A673 (cell line): ENCODE measurements around the gene TMEM217. TPM values are rescaled to one million over a fixed set of nuclear protein-coding genes. Genes with fewer than 3 reads are reported as not detected.

ENCODE experiments used
- BruUV-seq: library from RNA; stranded (reverse); fragments of 400-500 nt; replicated peaks from 2 replicates; lab custom pipeline; 2021; lab: Mats Ljungman, UMichigan
- CTCF ChIA-PET: fragments of 300-600 bp; sonication (Branson Sonifier 250); formaldehyde crosslinking; loops from one replicate; lab custom pipeline; 2022; ENCODE audit warnings: antibody characterized with exemption; lab: Charles Lee
- POLR2A ChIA-PET: fragments of 300-600 bp; sonication (Branson Sonifier 250); formaldehyde crosslinking; loops from one replicate; lab custom pipeline; 2022; ENCODE audit warnings: antibody characterized with exemption; ENCODE audit not compliant: low non-redundant PET; lab: Charles Lee
- DNase-seq: peaks from one replicate; pipeline ENCODE4 v3.0.0-alpha.2; 2015; ENCODE audit warnings: low spot score
- H3K27ac ChIP-seq: fragments of 200-600 bp; sonication (generic); 2 replicates; pipeline ENCODE4 v1.5.1; 2016; ENCODE audit warnings: mixed run types, low read depth, mild to moderate bottlenecking, mixed read lengths, antibody characterized with exemption, low read length; ENCODE audit not compliant: poor library complexity, severe bottlenecking
- H3K27me3 ChIP-seq: fragments of 200-600 bp; sonication (generic); replicated peaks from 2 replicates; pipeline ENCODE4 v1.6.1; 2017; ENCODE audit warnings: mixed run types, low read depth, mild to moderate bottlenecking, mixed read lengths, antibody characterized with exemption, low read length; ENCODE audit not compliant: insufficient read depth, poor library complexity
- H3K36me3 ChIP-seq: fragments of 200-600 bp; sonication (generic); 2 replicates; pipeline ENCODE4 v1.6.1; 2016; ENCODE audit warnings: mixed run types, mild to moderate bottlenecking, mixed read lengths, antibody characterized with exemption, low read length; ENCODE audit not compliant: insufficient read depth, poor library complexity, severe bottlenecking
- H3K4me1 ChIP-seq: fragments of 200-600 bp; sonication (generic); 2 replicates; pipeline ENCODE4 v1.6.1; 2017; ENCODE audit warnings: mixed run types, mild to moderate bottlenecking, mixed read lengths, antibody characterized with exemption, low read length; ENCODE audit not compliant: insufficient read depth, poor library complexity, severe bottlenecking
- H3K4me3 ChIP-seq: fragments of 200-600 bp; sonication (generic); 2 replicates; pipeline ENCODE4 v1.5.1; 2016; ENCODE audit warnings: low read depth, mixed run types, mild to moderate bottlenecking, mixed read lengths, low read length; ENCODE audit not compliant: poor library complexity, severe bottlenecking
- H3K9me3 ChIP-seq: fragments of 200-600 bp; sonication (generic); 2 replicates; pipeline ENCODE4 v1.6.1; 2016; ENCODE audit warnings: mixed run types, low read depth, mild to moderate bottlenecking, mixed read lengths, antibody characterized with exemption, low read length; ENCODE audit not compliant: poor library complexity, severe bottlenecking
- EZH2 ChIP-seq: fragments of 200-600 bp; sonication (generic); IDR thresholded peaks from 2 replicates; pipeline ENCODE4 v1.6.1; 2017; ENCODE audit warnings: borderline replicate concordance, low read depth, mild to moderate bottlenecking, mixed read lengths, antibody characterized with exemption, low read length; ENCODE audit not compliant: poor library complexity, severe bottlenecking
- intact Hi-C: fragments of 100-400 bp; cut with micrococcal nuclease; formaldehyde crosslinking; loops from one replicate; pipeline ENCODE4 v1.10.0; 2022; ENCODE audit not compliant: unreplicated experiment
- total RNA-seq: library from RNA; stranded (reverse); gene quantifications from 2 replicates; pipeline ENCODE4 v1.2.3, GENCODE V29; 2021
- TF ChIP-seq, protein P1 (sequence below): fragments of 300-800, 200-600 bp; sonication (generic); conservative IDR thresholded peaks from 2 replicates; pipeline ENCODE4 v1.5.1; 2017; ENCODE audit warnings: low read depth, mild to moderate bottlenecking, antibody characterized with exemption, low read length, moderate library complexity, mixed read lengths

TMEM217 gene
- total RNA-seq, 1 experiment from 2014 or later = 0.37 TPM

DNA sequence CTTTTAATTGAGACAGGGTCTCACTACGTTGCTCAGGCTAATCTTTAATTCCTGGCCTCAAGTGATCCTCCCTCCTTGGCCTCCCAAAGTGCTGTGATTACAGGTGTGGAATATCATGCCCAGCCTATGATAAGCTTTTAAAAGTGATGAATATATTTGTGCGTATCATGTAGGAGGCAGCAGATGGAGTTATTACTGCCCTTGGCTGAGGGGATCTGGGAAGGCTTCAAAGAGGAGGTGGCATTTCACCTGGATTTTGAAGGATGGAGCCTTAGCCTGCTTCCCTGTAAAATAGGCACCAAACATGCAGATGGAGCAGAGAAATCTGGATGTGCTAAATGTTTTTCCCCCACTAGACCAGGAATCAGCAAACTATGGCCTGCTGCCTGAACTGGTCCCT, 77.9 kb downstream of the TMEM217 start:
- DNase-seq = no peak
- Histone ChIP-seq H3K9me3 (no peaks in the 10 kb centered on the region), H3K4me1 (no peaks in the 10 kb centered on the region), H3K27me3 (no peaks in the 10 kb centered on the region), H3K36me3 (peaks cover 3% of the 10 kb centered on the region), H3K4me3 (no peak overlapping the region), H3K27ac (no peak overlapping the region)
- TF ChIP-seq, protein P1, sequence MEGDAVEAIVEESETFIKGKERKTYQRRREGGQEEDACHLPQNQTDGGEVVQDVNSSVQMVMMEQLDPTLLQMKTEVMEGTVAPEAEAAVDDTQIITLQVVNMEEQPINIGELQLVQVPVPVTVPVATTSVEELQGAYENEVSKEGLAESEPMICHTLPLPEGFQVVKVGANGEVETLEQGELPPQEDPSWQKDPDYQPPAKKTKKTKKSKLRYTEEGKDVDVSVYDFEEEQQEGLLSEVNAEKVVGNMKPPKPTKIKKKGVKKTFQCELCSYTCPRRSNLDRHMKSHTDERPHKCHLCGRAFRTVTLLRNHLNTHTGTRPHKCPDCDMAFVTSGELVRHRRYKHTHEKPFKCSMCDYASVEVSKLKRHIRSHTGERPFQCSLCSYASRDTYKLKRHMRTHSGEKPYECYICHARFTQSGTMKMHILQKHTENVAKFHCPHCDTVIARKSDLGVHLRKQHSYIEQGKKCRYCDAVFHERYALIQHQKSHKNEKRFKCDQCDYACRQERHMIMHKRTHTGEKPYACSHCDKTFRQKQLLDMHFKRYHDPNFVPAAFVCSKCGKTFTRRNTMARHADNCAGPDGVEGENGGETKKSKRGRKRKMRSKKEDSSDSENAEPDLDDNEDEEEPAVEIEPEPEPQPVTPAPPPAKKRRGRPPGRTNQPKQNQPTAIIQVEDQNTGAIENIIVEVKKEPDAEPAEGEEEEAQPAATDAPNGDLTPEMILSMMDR = no peak
- TF ChIP-seq EZH2 = no peak
- intact Hi-C loops = no loop called here
- ChIA-PET POLR2A (no interaction called here), CTCF (no interaction called here)
- no TSS peak for BruUV-seq

DNA sequence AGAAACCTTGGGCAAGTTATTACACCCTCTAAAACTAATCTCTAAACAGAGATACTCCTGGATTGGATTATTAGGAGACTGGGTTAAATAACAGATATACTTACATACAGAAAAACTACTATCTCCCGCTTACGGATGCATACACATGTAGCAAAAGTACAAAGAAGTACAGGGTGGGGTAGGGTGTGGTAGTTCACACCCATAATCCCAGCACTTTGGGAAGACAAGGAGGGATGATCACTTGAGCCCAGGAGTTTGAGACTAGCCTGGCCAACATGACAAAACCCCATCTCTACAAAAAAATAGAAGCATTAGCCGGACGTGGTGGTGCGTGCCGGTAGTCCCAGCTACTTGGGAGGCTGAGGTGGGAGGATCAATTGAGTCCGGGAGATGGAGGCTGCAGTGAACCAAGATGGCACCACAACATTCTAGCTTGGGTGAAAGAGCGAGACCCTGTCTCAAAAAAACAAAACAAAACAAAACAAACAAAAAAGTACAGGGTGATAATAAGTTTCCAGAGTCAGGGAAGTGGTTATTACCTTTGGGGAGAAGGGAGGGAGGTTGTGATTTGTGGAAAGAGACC, 79.9 kb downstream of the TMEM217 start:
- intact Hi-C loops = loop anchor here (10.0 kb wide), 1 partner anchor 293 kb away; the partner anchor contains the start of gene C6orf89

DNA sequence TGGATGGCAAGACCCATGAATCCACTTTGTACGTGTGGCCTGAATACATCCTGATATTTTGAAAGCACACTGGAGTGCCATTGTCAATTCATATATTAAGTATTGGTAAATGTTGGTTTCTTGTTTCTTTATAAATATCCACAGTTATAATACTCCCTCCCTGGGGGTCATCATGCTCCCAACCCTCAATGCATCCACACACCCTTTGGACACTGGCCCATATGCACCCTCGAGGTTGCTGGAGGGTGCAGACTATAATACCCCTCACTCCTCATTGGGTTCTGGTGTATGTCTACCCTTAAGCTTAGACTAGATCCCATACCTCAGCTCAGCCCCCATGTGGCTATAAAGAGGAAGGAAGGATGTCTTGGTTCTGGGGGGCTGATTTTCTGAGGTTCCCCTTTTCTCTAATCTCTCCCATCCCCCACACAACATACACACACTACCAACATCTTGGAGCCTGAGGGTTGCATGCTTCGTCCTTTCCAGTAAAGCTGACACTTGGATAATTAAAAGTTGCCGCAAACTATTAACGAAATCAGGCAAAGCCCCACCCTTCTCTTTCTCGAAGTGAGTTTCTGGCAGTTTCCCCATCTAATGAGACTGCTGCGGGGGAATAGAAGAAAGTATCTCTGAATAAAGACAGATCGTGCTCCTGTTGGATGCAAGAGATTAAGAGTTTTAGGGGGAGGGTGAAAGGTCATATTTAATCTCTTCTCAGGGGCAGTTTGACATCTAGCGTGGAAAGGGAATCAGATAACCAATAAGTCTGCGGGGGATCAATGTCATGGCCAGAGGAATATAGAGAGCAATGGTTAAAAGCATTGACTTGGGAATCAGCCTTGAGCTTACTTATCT, 80.6 kb downstream of the TMEM217 start:
- CTCF ChIA-PET = interaction anchor here (0.6 to 1.5 kb wide), 2 partner anchors 112 to 159 kb away, joined by 3 to 4 read pairs; no protein-coding TSS in a partner anchor
- H3K9me3 ChIP-seq = no peaks in the 10 kb centered on the region

More for the DNA sequence above, 79.9 kb downstream of the TMEM217 start:
- DNase-seq = no peak
- H3K27me3 ChIP-seq = no peaks in the 10 kb centered on the region
- no peaks in the 10 kb centered on the region for H3K4me1 ChIP-seq
- H3K27ac ChIP-seq = no peak overlapping the region
- BruUV-seq = no TSS peak
- peaks cover 23% of the 10 kb centered on the region for H3K36me3 ChIP-seq
- POLR2A ChIA-PET = no interaction called here
- CTCF ChIA-PET = interaction anchor here (0.6 to 1.5 kb wide), 2 partner anchors 112 to 160 kb away, joined by 3 to 4 read pairs; no protein-coding TSS in a partner anchor
- no peaks in the 10 kb centered on the region for H3K9me3 ChIP-seq
- no peak for TF ChIP-seq EZH2
- TF ChIP-seq, protein P1 = no peak
- no peak overlapping the region for H3K4me3 ChIP-seq

More for the DNA sequence above, 80.6 kb downstream of the TMEM217 start:
- no peaks in the 10 kb centered on the region for H3K27me3 ChIP-seq
- intact Hi-C loops = loop anchor here (10.0 kb wide), 1 partner anchor 293 kb away; the partner anchor contains the start of gene C6orf89
- TF ChIP-seq, protein P1 = no peak
- TF ChIP-seq EZH2 = no peak
- DNase-seq = no peak
- POLR2A ChIA-PET = no interaction called here
- no peak overlapping the region for H3K27ac ChIP-seq
- BruUV-seq = no TSS peak
- H3K4me3 ChIP-seq = no peak overlapping the region
- no peaks in the 10 kb centered on the region for H3K4me1 ChIP-seq
- H3K36me3 ChIP-seq = peaks cover 30% of the 10 kb centered on the region
